GM19099 (cell line): ENCODE measurements around the gene RIN1.

Experiments used
- POLR2A ChIP-seq: IDR thresholded peaks from 3 replicates; pipeline ENCODE4 v1.6.1; 2011; ENCODE audit warnings: low read depth; ENCODE audit not compliant: insufficient read length; ENCODE audit errors: extremely low read depth

Gene RIN1

GRCh38 chr11:66336234-66337102, at the start of gene RIN1:
Gene RIN1, minus strand, starts transcription at chr11:66336434. Its CDS starts 32 bp downstream, at chr11:66336402.
- TF ChIP-seq POLR2A, result peak; percentile 27

- TF ChIP-seq POLR2A, result no peak
Measured at GRCh38 chr11:66373265-66373664, 37.0 kb upstream of the RIN1 start.

- TF ChIP-seq POLR2A, result peak; percentile 12
Measured at GRCh38 chr11:66371627-66372415, 35.6 kb upstream of the RIN1 start, which contains the start of gene SLC29A2. Gene SLC29A2, minus strand, starts transcription at chr11:66371760. Its CDS starts 169 bp downstream, at chr11:66371591.

- TF ChIP-seq POLR2A, result no peak
Measured at GRCh38 chr11:66369073-66369894, 33.0 kb upstream of the RIN1 start.

GRCh38 chr11:66368484-66368883, 32.2 kb upstream of the RIN1 start:
- TF ChIP-seq POLR2A, result no peak

GRCh38 chr11:66367561-66368312, 31.5 kb upstream of the RIN1 start:
- TF ChIP-seq POLR2A, result no peak

GRCh38 chr11:66366844-66367477, 30.7 kb upstream of the RIN1 start:
- TF ChIP-seq POLR2A, result no peak

GRCh38 chr11:66365711-66366619, 29.7 kb upstream of the RIN1 start:
- no peak for TF ChIP-seq POLR2A

GRCh38 chr11:66365166-66365565, 28.9 kb upstream of the RIN1 start:
- no peak for TF ChIP-seq POLR2A

- no peak for TF ChIP-seq POLR2A
Measured at GRCh38 chr11:66363805-66364535, 27.7 kb upstream of the RIN1 start.

GRCh38 chr11:66363187-66363601, 27.0 kb upstream of the RIN1 start:
- TF ChIP-seq POLR2A, result no peak
